K562 (cell line): ENCODE data around the gene TRIM25. TPM values are rescaled to one million over a fixed set of nuclear protein-coding genes. Genes with fewer than 3 reads are reported as not detected.

Experiments
- ATAC-seq: fragments of 200-7000 bp; cut with Tn5 transposase; 3 replicates; pipeline ENCODE4 v1.9.1; 2020; ENCODE audit warnings: moderate library complexity
- BruUV-seq: library from RNA; stranded (reverse); fragments of 400-500 nt; replicated peaks from 2 replicates; lab custom pipeline; 2021; lab: Mats Ljungman, UMichigan
- CTCF ChIA-PET: fragments of 300-600 bp; formaldehyde crosslinking; extraction: SDS; loops from one replicate; lab custom pipeline; 2021; ENCODE audit warnings: low intra/inter-chr PET ratio; lab: Yijun Ruan, JAX
- POLR2A ChIA-PET: fragments of 300-600, 350-650 bp; sonication (Branson Sonifier 250); formaldehyde crosslinking; extraction: SDS; loops from one replicate; lab custom pipeline; 2021; ENCODE audit warnings: antibody characterized with exemption, inconsistent platforms; lab: Yijun Ruan, JAX
- DNase-seq, 4 experiments: peaks; one replicate each; pipeline versions ENCODE4 v3.0.0 to v3.0.0-alpha.2; 2011 to 2018; ENCODE audit warnings: low spot score in 3 of 4, mixed read lengths in 3 of 4; ENCODE audit errors: extremely low read depth in 1 of 4
- FAIRE-seq: peaks from 2 replicates; lab custom pipeline; 2011; peaks lifted over from hg19 to GRCh38; lab: Jason Lieb, UNC
- H2AFZ ChIP-seq: 2 replicates; pipeline ENCODE4 v1.6.0; 2011; ENCODE audit warnings: low read depth, low read length, control low read depth, inconsistent platforms
- H3K27ac ChIP-seq: fragments of 200-600 bp; 3 replicates; pipeline ENCODE4 v1.8.0; 2011; ENCODE audit warnings: low read depth, mild to moderate bottlenecking, control low read depth, inconsistent platforms, low read length, moderate library complexity, mixed read lengths; ENCODE audit errors: extremely low read depth
- H3K27me3 ChIP-seq, 2 experiments: fragments of 300-600 bp in 1 of 2; 2 replicates in 1 of 2; 3 replicates in 1 of 2; pipeline versions ENCODE4 v1.6.0 to v1.8.0; 2011; ENCODE audit warnings: inconsistent platforms in 2 of 2, low read length in 2 of 2, mild to moderate bottlenecking in 1 of 2, mixed read lengths in 1 of 2, moderate library complexity in 1 of 2; ENCODE audit not compliant: control insufficient read depth in 2 of 2, insufficient read depth in 2 of 2
- H3K36me3 ChIP-seq: fragments of 300-600 bp; 3 replicates; pipeline ENCODE4 v1.8.0; 2011; ENCODE audit warnings: mild to moderate bottlenecking, low read length, inconsistent platforms; ENCODE audit not compliant: control insufficient read depth, insufficient read depth
- H3K4me1 ChIP-seq, 2 experiments: fragments of 200-600 bp in 1 of 2; replicated peaks in 1 of 2; 2 replicates in 1 of 2; 3 replicates in 1 of 2; pipeline versions ENCODE4 v1.5.1 to v1.8.0; 2011; ENCODE audit warnings: inconsistent platforms in 2 of 2, low read length in 2 of 2, mild to moderate bottlenecking in 1 of 2, mixed read lengths in 1 of 2, moderate library complexity in 1 of 2; ENCODE audit not compliant: control insufficient read depth in 2 of 2, insufficient read depth in 2 of 2
- H3K4me2 ChIP-seq: 2 replicates; pipeline ENCODE4 v1.6.1; 2011; ENCODE audit warnings: low read length, control low read depth, inconsistent platforms, mixed read lengths; ENCODE audit not compliant: insufficient read depth
- H3K4me3 ChIP-seq: fragments of 200-600 bp; sonication (generic), shearing (Covaris generic); 2 replicates; pipeline ENCODE4 v1.5.1; 2016; ENCODE audit warnings: control low read depth, inconsistent platforms
- H3K79me2 ChIP-seq: fragments of 200-600 bp; 3 replicates; pipeline ENCODE4 v1.8.0; 2011; ENCODE audit warnings: low read length, inconsistent platforms; ENCODE audit not compliant: control insufficient read depth, insufficient read depth
- H3K9ac ChIP-seq, 2 experiments: 2 replicates each; pipeline versions ENCODE4 v1.6.0 to v1.6.1; 2011; ENCODE audit warnings: low read depth in 2 of 2, low read length in 2 of 2, control low read depth in 1 of 2, inconsistent platforms in 1 of 2, mild to moderate bottlenecking in 1 of 2, mixed read lengths in 1 of 2; ENCODE audit not compliant: insufficient read depth in 1 of 2
- H3K9me1 ChIP-seq: one replicate; pipeline ENCODE4 v1.6.0; 2011; ENCODE audit warnings: inconsistent platforms, mild to moderate bottlenecking, low read length, moderate library complexity; ENCODE audit not compliant: control insufficient read depth, insufficient read depth
- H3K9me3 ChIP-seq: replicated peaks from 2 replicates; pipeline ENCODE4 v1.5.1; 2011; ENCODE audit warnings: low read depth, low read length, inconsistent platforms; ENCODE audit not compliant: control insufficient read depth, insufficient read depth
- H4K20me1 ChIP-seq: replicated peaks from 2 replicates; pipeline ENCODE4 v1.6.1; 2011; ENCODE audit warnings: low read length, inconsistent platforms, mixed read lengths; ENCODE audit not compliant: control insufficient read depth, insufficient read depth
- BHLHE40 ChIP-seq: IDR thresholded peaks from 2 replicates; pipeline ENCODE4 v1.6.1; 2011; ENCODE audit warnings: low read length, improper control_type of control experiment
- CBX2 ChIP-seq: fragments of 200-600 bp; sonication (generic); IDR thresholded peaks from one replicate; pipeline ENCODE4 v1.6.1; 2012; ENCODE audit warnings: mild to moderate bottlenecking, low read length, inconsistent platforms; ENCODE audit not compliant: insufficient read depth, poor library complexity, severe bottlenecking
- CTCF ChIP-seq, 3 experiments: IDR thresholded peaks in 2 of 3; conservative IDR thresholded peaks in 1 of 3; 2 replicates each; pipeline ENCODE4 v1.5.1; 2011 to 2012; ENCODE audit warnings: low read length in 3 of 3, mild to moderate bottlenecking in 3 of 3, control low read depth in 2 of 3, improper control_type of control experiment in 1 of 3, inconsistent platforms in 1 of 3, low read depth in 1 of 3, mixed read lengths in 1 of 3, moderate library complexity in 1 of 3; ENCODE audit not compliant: insufficient read depth in 2 of 3
- GABPB2 ChIP-seq: fragments of 250-450 bp; sonication (Bioruptor Pico); conservative IDR thresholded peaks from 2 replicates; pipeline ENCODE4 v1.5.1; 2021; ENCODE audit warnings: mild to moderate bottlenecking
- JUNB ChIP-seq: fragments of 450-650 bp; formaldehyde crosslinking; conservative IDR thresholded peaks from 2 replicates; pipeline ENCODE4 v1.4.0; 2020; ENCODE audit warnings: mild to moderate bottlenecking
- KLF6 ChIP-seq: fragments of 250-450 bp; sonication (Bioruptor Pico); IDR thresholded peaks from 2 replicates; pipeline ENCODE4 v1.4.0; 2020; ENCODE audit warnings: mild to moderate bottlenecking, moderate library complexity, borderline replicate concordance
- NFATC3 ChIP-seq: fragments of 450-650 bp; IDR thresholded peaks from 2 replicates; pipeline ENCODE4 v1.6.1; 2017; ENCODE audit warnings: mild to moderate bottlenecking
- NFXL1 ChIP-seq: fragments of 450-650 bp; formaldehyde crosslinking; IDR thresholded peaks from 2 replicates; pipeline ENCODE4 v1.4.0; 2021; ENCODE audit warnings: mild to moderate bottlenecking
- OTX1 ChIP-seq: fragments of 450-650 bp; formaldehyde crosslinking; IDR thresholded peaks from 2 replicates; pipeline ENCODE4 v1.4.0; 2022; ENCODE audit warnings: mild to moderate bottlenecking
- PCBP2 ChIP-seq: fragments of 200-400 bp; formaldehyde crosslinking; IDR thresholded peaks from 2 replicates; pipeline ENCODE4 v1.6.1; 2018; ENCODE audit warnings: low read length, low read depth, mild to moderate bottlenecking, moderate library complexity; ENCODE audit not compliant: poor library complexity, severe bottlenecking
- PHB ChIP-seq: fragments of 250-450 bp; sonication (Bioruptor Pico); IDR thresholded peaks from 2 replicates; pipeline ENCODE4 v1.5.0; 2021
- PHF20 ChIP-seq: fragments of 450-650 bp; IDR thresholded peaks from 2 replicates; pipeline ENCODE4 v1.6.1; 2018; ENCODE audit not compliant: partially characterized antibody
- RB1 ChIP-seq: fragments of 450-650 bp; IDR thresholded peaks from 2 replicates; pipeline ENCODE4 v1.6.1; 2017; ENCODE audit warnings: low read depth, mild to moderate bottlenecking
- RBM39 ChIP-seq: fragments of 200-400 bp; formaldehyde crosslinking; optimal IDR thresholded peaks from 2 replicates; pipeline ENCODE3; 2018; ENCODE audit warnings: low read depth, low read length
- ZFPM2 ChIP-seq: fragments of 250-450 bp; sonication (Bioruptor Pico); IDR thresholded peaks from 2 replicates; pipeline ENCODE4 v1.5.1; 2022; ENCODE audit warnings: mild to moderate bottlenecking
- ZNF140 ChIP-seq: fragments of 250-450 bp; sonication (Bioruptor Pico); IDR thresholded peaks from 2 replicates; pipeline ENCODE4 v1.8.0; 2021; ENCODE audit warnings: moderate library complexity, mild to moderate bottlenecking, inconsistent platforms
- ZNF165 ChIP-seq: fragments of 250-450 bp; sonication (Bioruptor Pico); IDR thresholded peaks from 2 replicates; pipeline ENCODE4 v1.4.0; 2020; ENCODE audit warnings: borderline replicate concordance
- ZNF589 ChIP-seq: fragments of 200-800 bp; sonication (Bioruptor generic); IDR thresholded peaks from 2 replicates; pipeline ENCODE4 v1.6.1; 2016; ENCODE audit warnings: low read depth, missing genetic modification characterization, missing compliant biosample characterization
- WGBS: fragments of 100-300 bp; shearing (Covaris generic); methylation state at CpG from one replicate; pipeline ENCODE4 v1.1.6; 2016; ENCODE audit warnings: low coverage, mixed read lengths; ENCODE audit not compliant: insufficient coverage; ENCODE audit errors: missing lambda C conversion rate; 5-methylcytosine and 5-hydroxymethylcytosine counted together
- in situ Hi-C: fragments of 300-500 bp; cut with MboI; formaldehyde crosslinking; loops from 4 replicates; pipeline ENCODE4 v1.15.0; 2018; ENCODE audit warnings: inconsistent platforms, mixed read lengths
- intact Hi-C: fragments of 100-400 bp; cut with micrococcal nuclease; formaldehyde crosslinking; loops from 2 replicates; pipeline ENCODE4 v1.14.2; 2022
- polyA plus RNA-seq, 8 experiments: library from polyadenylated mRNA; depleted of rRNA in 4 of 8; stranded (reverse) in 5 of 8; unstranded in 3 of 8; fragments of >200 nt; fragmentation: Nextera tagmentation in 2 of 8; fragmentation: Illumina TruSeq in 1 of 8; extraction: Ambion mirVana in 2 of 8; extraction: Trizol in 1 of 8; gene quantifications; 2 replicates each; pipeline versions ENCODE4 v1.2.1 to v1.2.3, GENCODE V29; 2011 to 2014; ENCODE audit warnings: inconsistent platforms in 1 of 8, missing spikeins in 1 of 8
- total RNA-seq, 7 experiments: library from RNA; depleted of rRNA in 6 of 7; stranded (reverse); fragments of >200 nt in 6 of 7; fragmentation: Illumina TruSeq in 2 of 7; extraction: Trizol in 2 of 7; gene quantifications; 2 replicates each; pipeline versions ENCODE4 v1.2.1 to v1.2.3, GENCODE V29; 2011 to 2021; ENCODE audit warnings: low replicate concordance in 1 of 7
- TF ChIP-seq, protein P1 (sequence below): fragments of 450-650 bp; IDR thresholded peaks from one replicate; pipeline ENCODE4 v1.6.1; 2018; ENCODE audit warnings: mild to moderate bottlenecking, moderate library complexity; ENCODE audit not compliant: partially characterized antibody

TRIM25 gene
- total and polyA plus RNA-seq, 9 of the 15 experiments (the other 6 are each of a cell fraction or from before 2014, with no cell fraction given), result 5.9 to 49.5 (median 24.5) TPM

- Histone ChIP-seq H3K9me1 (no peaks in the 10 kb centered on the region), H3K4me2 (no peak overlapping the region), H2AFZ (no peak overlapping the region), H3K27ac (no peak overlapping the region), H3K36me3 (peaks cover 82% of the 10 kb centered on the region), H3K9me3 (no peaks in the 10 kb centered on the region), H4K20me1 (no peaks in the 10 kb centered on the region), H3K27me3 (no peaks in the 10 kb centered on the region), H3K4me1 (no peaks in the 10 kb centered on the region), H3K79me2 (peaks cover 20% of the 10 kb centered on the region), H3K4me3 (no peak overlapping the region), H3K9ac (no peak overlapping the region)
- in situ Hi-C loops (no loop called here), intact Hi-C loops (loop anchor here (10.0 kb wide), 1 partner anchor 354 kb away; the partner anchor contains the start of gene NOG)
- POLR2A ChIA-PET, result interaction anchor here (0.6 kb wide), 1 partner anchor 17 kb away, joined by 3 read pairs; no protein-coding TSS in a partner anchor
- 79% methylated on average over 1 of the region's 1 CpG for WGBS
- CTCF ChIA-PET, result no interaction called here
- BruUV-seq, result no TSS peak
- no peak for ATAC-seq
- no peak for FAIRE-seq
- no peak for TF ChIP-seq GABPB2
- no peak for TF ChIP-seq PHB (CRISPR knock-in tag)
- no peak for TF ChIP-seq JUNB
- no peak for TF ChIP-seq RBM39
- no peak for TF ChIP-seq KLF6 (CRISPR knock-in tag)
- TF ChIP-seq PHF20, result no peak
- TF ChIP-seq CBX2, result no peak
- TF ChIP-seq OTX1 (CRISPR knock-in tag), result no peak
- TF ChIP-seq, protein P1, sequence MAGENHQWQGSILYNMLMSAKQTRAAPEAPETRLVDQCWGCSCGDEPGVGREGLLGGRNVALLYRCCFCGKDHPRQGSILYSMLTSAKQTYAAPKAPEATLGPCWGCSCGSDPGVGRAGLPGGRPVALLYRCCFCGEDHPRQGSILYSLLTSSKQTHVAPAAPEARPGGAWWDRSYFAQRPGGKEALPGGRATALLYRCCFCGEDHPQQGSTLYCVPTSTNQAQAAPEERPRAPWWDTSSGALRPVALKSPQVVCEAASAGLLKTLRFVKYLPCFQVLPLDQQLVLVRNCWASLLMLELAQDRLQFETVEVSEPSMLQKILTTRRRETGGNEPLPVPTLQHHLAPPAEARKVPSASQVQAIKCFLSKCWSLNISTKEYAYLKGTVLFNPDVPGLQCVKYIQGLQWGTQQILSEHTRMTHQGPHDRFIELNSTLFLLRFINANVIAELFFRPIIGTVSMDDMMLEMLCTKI, result no peak
- no peak for TF ChIP-seq CTCF (IDR thresholded peaks at IDR 0.05 in 2 of 3, conservative IDR thresholded peaks at IDR 0.05 in 1 of 3; ENCODE audit: insufficient read depth in 2 of 3, low read depth in 1 of 3, low read length in 3 of 3)
- TF ChIP-seq ZNF140 (CRISPR knock-in tag), result no peak
- no peak for TF ChIP-seq PCBP2
- TF ChIP-seq ZNF165 (CRISPR knock-in tag), result no peak
- no peak for TF ChIP-seq NFATC3
- no peak for TF ChIP-seq NFXL1
- no peak for TF ChIP-seq BHLHE40
- no peak for TF ChIP-seq ZFPM2 (CRISPR knock-in tag)
- TF ChIP-seq ZNF589, result no peak
- TF ChIP-seq RB1, result no peak
- DNase-seq, result no peak
Measured at GRCh38 chr17:56948491-56948890, 34.6 kb upstream of the TRIM25 start.
